ENCODE results near the gene NUDT4. TPM values are rescaled to one million over a fixed set of nuclear protein-coding genes. Genes with fewer than 3 reads are reported as not detected.

Gene NUDT4
- total and polyA plus RNA-seq, 2 of the 13 experiments (the other 11 are each of a cell fraction or from before 2014, with no cell fraction given): 37.3 to 70.1 TPM

DNA sequence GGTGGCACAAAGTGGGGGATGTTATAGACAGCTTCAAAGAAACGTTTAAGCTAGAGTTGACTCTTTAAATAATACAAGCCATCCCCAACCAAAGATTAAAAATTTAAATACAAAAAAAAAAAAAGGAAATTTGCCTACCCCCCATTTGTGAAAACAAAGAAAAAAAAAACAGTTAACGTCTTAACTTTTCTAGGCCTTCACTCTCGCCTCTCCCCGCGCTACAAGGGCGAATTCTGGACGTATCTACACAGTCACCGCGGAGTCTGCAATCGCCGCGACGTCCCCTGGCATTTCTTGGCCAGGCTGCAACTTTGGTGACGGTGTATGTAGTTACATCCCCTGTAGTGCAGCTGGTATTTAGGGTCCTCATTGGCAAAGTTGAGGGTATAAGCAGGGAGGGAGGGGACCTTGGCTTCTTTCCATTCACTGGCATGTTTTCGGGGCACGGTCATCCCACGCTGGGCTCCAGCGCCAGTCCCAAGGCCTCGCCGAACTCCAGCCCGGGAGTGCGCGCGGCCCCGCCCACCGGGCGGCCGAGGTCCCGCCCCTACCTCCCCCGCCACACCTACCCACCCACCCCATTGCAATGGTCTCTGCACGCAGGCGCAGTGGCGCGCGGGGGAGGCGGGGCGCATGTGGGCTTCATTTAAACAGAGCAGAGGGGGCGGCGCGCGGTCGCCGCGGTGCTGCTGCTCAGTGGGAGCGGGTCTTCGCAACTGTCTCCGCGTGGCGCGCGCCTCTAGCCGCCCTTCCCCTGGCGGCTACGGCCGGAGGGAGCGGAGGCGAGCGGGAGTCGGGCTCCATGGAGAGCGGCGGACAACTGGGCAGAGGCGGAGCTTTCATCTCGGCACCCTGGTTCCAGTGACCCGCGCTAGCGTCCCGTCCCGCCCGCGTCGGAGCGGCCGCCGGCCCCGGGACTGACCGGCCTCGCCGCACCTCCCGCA is at the start of gene NUDT4 (continued):
- TF ChIP-seq, protein P1, sequence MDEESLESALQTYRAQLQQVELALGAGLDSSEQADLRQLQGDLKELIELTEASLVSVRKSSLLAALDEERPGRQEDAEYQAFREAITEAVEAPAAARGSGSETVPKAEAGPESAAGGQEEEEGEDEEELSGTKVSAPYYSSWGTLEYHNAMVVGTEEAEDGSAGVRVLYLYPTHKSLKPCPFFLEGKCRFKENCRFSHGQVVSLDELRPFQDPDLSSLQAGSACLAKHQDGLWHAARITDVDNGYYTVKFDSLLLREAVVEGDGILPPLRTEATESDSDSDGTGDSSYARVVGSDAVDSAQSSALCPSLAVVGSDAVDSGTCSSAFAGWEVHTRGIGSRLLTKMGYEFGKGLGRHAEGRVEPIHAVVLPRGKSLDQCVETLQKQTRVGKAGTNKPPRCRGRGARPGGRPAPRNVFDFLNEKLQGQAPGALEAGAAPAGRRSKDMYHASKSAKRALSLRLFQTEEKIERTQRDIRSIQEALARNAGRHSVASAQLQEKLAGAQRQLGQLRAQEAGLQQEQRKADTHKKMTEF (CRISPR knock-in tag; IDR thresholded peaks at IDR 0.05): no peak
- no peak for TF ChIP-seq NONO (IDR thresholded peaks at IDR 0.05)
- peak; percentile 53 for TF ChIP-seq NONO (CRISPR knock-in tag; conservative IDR thresholded peaks at IDR 0.05)
- peak; percentile 2; the same call in 1 of the 2 replicates for TF ChIP-seq ZNF124 (CRISPR knock-in tag; IDR thresholded peaks at IDR 0.05)
- TF ChIP-seq, protein P2, sequence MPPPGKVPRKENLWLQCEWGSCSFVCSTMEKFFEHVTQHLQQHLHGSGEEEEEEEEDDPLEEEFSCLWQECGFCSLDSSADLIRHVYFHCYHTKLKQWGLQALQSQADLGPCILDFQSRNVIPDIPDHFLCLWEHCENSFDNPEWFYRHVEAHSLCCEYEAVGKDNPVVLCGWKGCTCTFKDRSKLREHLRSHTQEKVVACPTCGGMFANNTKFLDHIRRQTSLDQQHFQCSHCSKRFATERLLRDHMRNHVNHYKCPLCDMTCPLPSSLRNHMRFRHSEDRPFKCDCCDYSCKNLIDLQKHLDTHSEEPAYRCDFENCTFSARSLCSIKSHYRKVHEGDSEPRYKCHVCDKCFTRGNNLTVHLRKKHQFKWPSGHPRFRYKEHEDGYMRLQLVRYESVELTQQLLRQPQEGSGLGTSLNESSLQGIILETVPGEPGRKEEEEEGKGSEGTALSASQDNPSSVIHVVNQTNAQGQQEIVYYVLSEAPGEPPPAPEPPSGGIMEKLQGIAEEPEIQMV (CRISPR knock-in tag; IDR thresholded peaks at IDR 0.05; ENCODE audit: low read depth): no peak
- 0 out of 2 replicates have a peak, but pooled peaks have one; percentile 15 for TF ChIP-seq POGZ (CRISPR knock-in tag; IDR thresholded peaks at IDR 0.05)
- no peak for TF ChIP-seq PRPF4 (IDR thresholded peaks at IDR 0.05; ENCODE audit: low read depth, low read length, poor library complexity, severe bottlenecking)
- TF ChIP-seq ZC3H13 (CRISPR knock-in tag; IDR thresholded peaks at IDR 0.05): 0 out of 2 replicates have a peak, but pooled peaks have one; percentile 62
- TF ChIP-seq ZSCAN21 (CRISPR knock-in tag; IDR thresholded peaks at IDR 0.05; ENCODE audit: borderline replicate concordance): no peak
- TF ChIP-seq IRF2 (CRISPR knock-in tag; IDR thresholded peaks at IDR 0.05): no peak
- TF ChIP-seq, protein P3, sequence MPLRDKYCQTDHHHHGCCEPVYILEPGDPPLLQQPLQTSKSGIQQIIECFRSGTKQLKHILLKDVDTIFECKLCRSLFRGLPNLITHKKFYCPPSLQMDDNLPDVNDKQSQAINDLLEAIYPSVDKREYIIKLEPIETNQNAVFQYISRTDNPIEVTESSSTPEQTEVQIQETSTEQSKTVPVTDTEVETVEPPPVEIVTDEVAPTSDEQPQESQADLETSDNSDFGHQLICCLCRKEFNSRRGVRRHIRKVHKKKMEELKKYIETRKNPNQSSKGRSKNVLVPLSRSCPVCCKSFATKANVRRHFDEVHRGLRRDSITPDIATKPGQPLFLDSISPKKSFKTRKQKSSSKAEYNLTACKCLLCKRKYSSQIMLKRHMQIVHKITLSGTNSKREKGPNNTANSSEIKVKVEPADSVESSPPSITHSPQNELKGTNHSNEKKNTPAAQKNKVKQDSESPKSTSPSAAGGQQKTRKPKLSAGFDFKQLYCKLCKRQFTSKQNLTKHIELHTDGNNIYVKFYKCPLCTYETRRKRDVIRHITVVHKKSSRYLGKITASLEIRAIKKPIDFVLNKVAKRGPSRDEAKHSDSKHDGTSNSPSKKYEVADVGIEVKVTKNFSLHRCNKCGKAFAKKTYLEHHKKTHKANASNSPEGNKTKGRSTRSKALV (CRISPR knock-in tag; IDR thresholded peaks at IDR 0.05): no peak
- TF ChIP-seq ZNF20 (CRISPR knock-in tag; IDR thresholded peaks at IDR 0.05): 0 out of 2 replicates have a peak, but pooled peaks have one; percentile 28
- no peak for TF ChIP-seq ZNF496 (CRISPR knock-in tag; IDR thresholded peaks at IDR 0.05; ENCODE audit: insufficient replicate concordance)
- TF ChIP-seq ZNF232 (CRISPR knock-in tag; IDR thresholded peaks at IDR 0.05; ENCODE audit: borderline replicate concordance): no peak
- TF ChIP-seq, protein P4, sequence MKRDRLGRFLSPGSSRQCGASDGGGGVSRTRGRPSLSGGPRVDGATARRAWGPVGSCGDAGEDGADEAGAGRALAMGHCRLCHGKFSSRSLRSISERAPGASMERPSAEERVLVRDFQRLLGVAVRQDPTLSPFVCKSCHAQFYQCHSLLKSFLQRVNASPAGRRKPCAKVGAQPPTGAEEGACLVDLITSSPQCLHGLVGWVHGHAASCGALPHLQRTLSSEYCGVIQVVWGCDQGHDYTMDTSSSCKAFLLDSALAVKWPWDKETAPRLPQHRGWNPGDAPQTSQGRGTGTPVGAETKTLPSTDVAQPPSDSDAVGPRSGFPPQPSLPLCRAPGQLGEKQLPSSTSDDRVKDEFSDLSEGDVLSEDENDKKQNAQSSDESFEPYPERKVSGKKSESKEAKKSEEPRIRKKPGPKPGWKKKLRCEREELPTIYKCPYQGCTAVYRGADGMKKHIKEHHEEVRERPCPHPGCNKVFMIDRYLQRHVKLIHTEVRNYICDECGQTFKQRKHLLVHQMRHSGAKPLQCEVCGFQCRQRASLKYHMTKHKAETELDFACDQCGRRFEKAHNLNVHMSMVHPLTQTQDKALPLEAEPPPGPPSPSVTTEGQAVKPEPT (CRISPR knock-in tag; IDR thresholded peaks at IDR 0.05; ENCODE audit: low read depth): no peak
- TF ChIP-seq MZF1 (CRISPR knock-in tag; IDR thresholded peaks at IDR 0.05; ENCODE audit: borderline replicate concordance): no peak
- no peak for TF ChIP-seq ZNF619 (CRISPR knock-in tag; IDR thresholded peaks at IDR 0.05)
- TF ChIP-seq, protein P5, sequence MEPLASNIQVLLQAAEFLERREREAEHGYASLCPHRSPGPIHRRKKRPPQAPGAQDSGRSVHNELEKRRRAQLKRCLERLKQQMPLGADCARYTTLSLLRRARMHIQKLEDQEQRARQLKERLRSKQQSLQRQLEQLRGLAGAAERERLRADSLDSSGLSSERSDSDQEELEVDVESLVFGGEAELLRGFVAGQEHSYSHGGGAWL (CRISPR knock-in tag; IDR thresholded peaks at IDR 0.05): 0 out of 2 replicates have a peak, but pooled peaks have one; percentile 40
- TF ChIP-seq, protein P6, sequence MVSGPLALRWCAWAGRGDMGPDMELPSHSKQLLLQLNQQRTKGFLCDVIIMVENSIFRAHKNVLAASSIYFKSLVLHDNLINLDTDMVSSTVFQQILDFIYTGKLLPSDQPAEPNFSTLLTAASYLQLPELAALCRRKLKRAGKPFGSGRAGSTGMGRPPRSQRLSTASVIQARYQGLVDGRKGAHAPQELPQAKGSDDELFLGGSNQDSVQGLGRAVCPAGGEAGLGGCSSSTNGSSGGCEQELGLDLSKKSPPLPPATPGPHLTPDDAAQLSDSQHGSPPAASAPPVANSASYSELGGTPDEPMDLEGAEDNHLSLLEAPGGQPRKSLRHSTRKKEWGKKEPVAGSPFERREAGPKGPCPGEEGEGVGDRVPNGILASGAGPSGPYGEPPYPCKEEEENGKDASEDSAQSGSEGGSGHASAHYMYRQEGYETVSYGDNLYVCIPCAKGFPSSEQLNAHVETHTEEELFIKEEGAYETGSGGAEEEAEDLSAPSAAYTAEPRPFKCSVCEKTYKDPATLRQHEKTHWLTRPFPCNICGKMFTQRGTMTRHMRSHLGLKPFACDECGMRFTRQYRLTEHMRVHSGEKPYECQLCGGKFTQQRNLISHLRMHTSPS (CRISPR knock-in tag; IDR thresholded peaks at IDR 0.05; ENCODE audit: low read depth): peak; percentile 71; the same call in 1 of the 2 replicates

Data from HepG2 (cell line).